Motor neuron (in vitro differentiated cells): ENCODE results near the gene IFT22. TPM values are rescaled to one million over a fixed set of nuclear protein-coding genes. Genes with fewer than 3 reads are reported as not detected.
"Not testable (repeated sequence)": the region's sequence is repeated elsewhere in the genome, so short reads cannot be mapped to it uniquely, and the experiment has no call there.

Experiments
- ATAC-seq, 8 experiments: fragments of 200-7000 bp; cut with Tn5 transposase; replicated peaks in 6 of 8; 2 replicates each; pipeline ENCODE4 v1.8.0; 2021; ENCODE audit warnings: mild to moderate bottlenecking in 8 of 8, moderate library complexity in 8 of 8
- H3K27ac ChIP-seq, 2 donors: fragments of 250-450 bp; sonication (Bioruptor Pico); 2 replicates each; pipeline ENCODE4 v1.9.0; 2021; ENCODE audit warnings: antibody characterized with exemption in 2 of 2, mild to moderate bottlenecking in 2 of 2, moderate library complexity in 1 of 2
- H3K4me1 ChIP-seq, 2 donors: fragments of 250-450 bp; sonication (Bioruptor Pico); replicated peaks in 1 of 2; 2 replicates each; pipeline ENCODE4 v1.6.1; 2021; ENCODE audit warnings: antibody characterized with exemption in 2 of 2, mild to moderate bottlenecking in 2 of 2, moderate library complexity in 1 of 2
- H3K4me3 ChIP-seq, 5 donors: fragments of 250-450 bp; sonication (Bioruptor Pico); 2 replicates each; pipeline ENCODE4 v1.9.0; 2021; ENCODE audit warnings: antibody characterized with exemption in 5 of 5, mild to moderate bottlenecking in 5 of 5, moderate library complexity in 4 of 5
- WGBS, 10 experiments: fragments of 450-650 bp; shearing (Covaris generic); methylation state at CpG; one replicate each; pipeline ENCODE4 v1.0.0; 2022; 5-methylcytosine and 5-hydroxymethylcytosine counted together
- in situ Hi-C, 9 experiments: fragments of 400-800 bp; cut with MboI; loops; one replicate each; pipeline ENCODE4 v1.15.0; 2021; ENCODE audit warnings: low sequenced_read_pairs in 9 of 9, low pct_unique_long_range_greater_than_20kb in 2 of 9; ENCODE audit not compliant: unreplicated experiment in 9 of 9
- total RNA-seq, 8 experiments: library from RNA; unstranded; fragments of 300-600 nt; gene quantifications; 2 replicates each; pipeline versions ENCODE4 v1.2.3 to v1.2.4, GENCODE V29; 2022

IFT22 gene
- total RNA-seq, 8 experiments from 2014 or later = 17.9 to 94.9 (median 33.5) TPM

- ATAC-seq, H3K27ac ChIP-seq, H3K4me3 ChIP-seq, H3K4me1 ChIP-seq, in situ Hi-C loops: not testable (repeated sequence)
- WGBS, 10 experiments = 29 to 100% (median 60%) methylated on average over 1 to 5 of the region's 6 CpGs; no CpG with 5 or more reads in 5 of the 10 experiments
Measured at GRCh38 chr7:101264102-101264706, 57.4 kb downstream of the IFT22 start.

Other genes with a start within 250 kb of the IFT22 start
- 10 to 100 TPM in 4 of 8 experiments, 1 to 10 TPM in 4; 1.4 to 20.0 (median 7.2) TPM for gene TRIM56, start 236.3 kb downstream of the IFT22 start, total RNA-seq
- 100 to 1,000 TPM in 1 of 8 experiments, 10 to 100 TPM in 1, 1 to 10 TPM in 2, under 1 TPM in 4; 0.05 to 128 (median 0.93) TPM for gene SERPINE1, start 194.7 kb downstream of the IFT22 start, total RNA-seq
- 100 to 1,000 TPM in 2 of 8 experiments, 10 to 100 TPM in 6; 46.8 to 135 (median 77.0) TPM for gene AP1S1, start 167.3 kb downstream of the IFT22 start, total RNA-seq
- 100 to 1,000 TPM in 1 of 8 experiments, 10 to 100 TPM in 4, 1 to 10 TPM in 1, under 1 TPM in 2; 0.36 to 101 (median 13.7) TPM for gene VGF, start 156.2 kb downstream of the IFT22 start, total RNA-seq
- 1 to 10 TPM in 5 of 8 experiments, under 1 TPM in 2, not detected in 1; 0.59 to 4.4 (median 1.6) TPM for gene NAT16, start 141.5 kb downstream of the IFT22 start, total RNA-seq
- gene MOGAT3, start 120.8 kb downstream of the IFT22 start, total RNA-seq = under 1 TPM in 2 of 8 experiments, not detected in 6; 0.15 to 0.62 TPM
- gene PLOD3, start 104.2 kb downstream of the IFT22 start, total RNA-seq = 10 to 100 TPM; 10.9 to 97.3 (median 28.1) TPM
- gene ZNHIT1, start 103.6 kb downstream of the IFT22 start, total RNA-seq = 100 to 1,000 TPM in 4 of 8 experiments, 10 to 100 TPM in 4; 73.6 to 132 (median 97.9) TPM
- 10 to 100 TPM in 1 of 8 experiments, 1 to 10 TPM in 7; 2.5 to 12.2 (median 4.8) TPM for gene CLDN15, start 84.0 kb downstream of the IFT22 start, total RNA-seq
- 100 to 1,000 TPM; 137 to 231 (median 187) TPM for gene FIS1, start 76.7 kb downstream of the IFT22 start, total RNA-seq
- gene COL26A1, start 41.1 kb upstream of the IFT22 start, total RNA-seq = 10 to 100 TPM in 5 of 8 experiments, 1 to 10 TPM in 1, under 1 TPM in 1, not detected in 1; 0.87 to 50.5 (median 11.1) TPM